ENCODE data around the gene REELD1.

The REELD1 gene

GRCh38 chr4:146229406-146229805, 15.1 kb downstream of the REELD1 start:
- DNase-seq: no peak

GRCh38 chr4:146232131-146232722, 17.9 kb downstream of the REELD1 start:
- no peak for DNase-seq

GRCh38 chr4:146235654-146236177, 21.4 kb downstream of the REELD1 start:
- DNase-seq: no peak

GRCh38 chr4:146236216-146236615, 21.9 kb downstream of the REELD1 start:
- no peak for DNase-seq

GRCh38 chr4:146237092-146237491, 22.8 kb downstream of the REELD1 start:
- no peak for DNase-seq

- no peak for DNase-seq
These were observed 23.8 kb downstream of the REELD1 start for GRCh38 chr4:146238107-146238506.

- no peak for DNase-seq
These were observed 29.0 kb downstream of the REELD1 start for GRCh38 chr4:146243141-146243882.

- no peak for DNase-seq
These were observed 29.5 kb downstream of the REELD1 start for GRCh38 chr4:146243883-146244277.

- no peak for DNase-seq
These were observed 30.2 kb downstream of the REELD1 start for GRCh38 chr4:146244496-146244895.

- no peak for DNase-seq
These were observed 30.9 kb downstream of the REELD1 start for GRCh38 chr4:146245246-146245645.

- DNase-seq: no peak
These were observed 31.5 kb downstream of the REELD1 start for GRCh38 chr4:146245850-146246249.

GRCh38 chr4:146246381-146246780, 32.0 kb downstream of the REELD1 start:
- DNase-seq: no peak

- no peak for DNase-seq
These were observed 33.0 kb downstream of the REELD1 start for GRCh38 chr4:146247356-146247755.

GRCh38 chr4:146252969-146253611, 38.8 kb downstream of the REELD1 start:
- no peak for DNase-seq

- no peak for DNase-seq
These were observed 41.1 kb downstream of the REELD1 start for GRCh38 chr4:146255463-146255862.

GRCh38 chr4:146255874-146256273, 41.5 kb downstream of the REELD1 start:
- no peak for DNase-seq

- DNase-seq: no peak
These were observed 42.0 kb downstream of the REELD1 start for GRCh38 chr4:146256328-146256727.

GRCh38 chr4:146257511-146257910, 43.2 kb downstream of the REELD1 start:
- DNase-seq: no peak

- DNase-seq: no peak
These were observed 46.2 kb downstream of the REELD1 start for GRCh38 chr4:146260521-146260920.

GRCh38 chr4:146261041-146261440, 46.7 kb downstream of the REELD1 start:
- DNase-seq: no peak

- DNase-seq: no peak
These were observed 49.5 kb downstream of the REELD1 start for GRCh38 chr4:146263793-146264192.

- no peak for DNase-seq
These were observed 51.7 kb downstream of the REELD1 start for GRCh38 chr4:146265950-146266490.

GRCh38 chr4:146267826-146268225, 53.5 kb downstream of the REELD1 start:
- DNase-seq: no peak

- DNase-seq: no peak
These were observed 54.9 kb downstream of the REELD1 start for GRCh38 chr4:146269228-146269653.

All from NCI-H774 (cell line).